Fibroblast of villous mesenchyme (primary cell): ENCODE measurements around the gene NAV3. TPM values are rescaled to one million over a fixed set of nuclear protein-coding genes. Genes with fewer than 3 reads are reported as not detected.

ENCODE experiments used
- DNase-seq: peaks from one replicate; pipeline ENCODE4 v3.0.0-alpha.2; 2010; ENCODE audit warnings: low read depth
- H3K4me3 ChIP-seq: 2 replicates; pipeline ENCODE4 v1.5.1; 2011; ENCODE audit warnings: low read depth, mild to moderate bottlenecking, low read length
- total RNA-seq: library from RNA; depleted of rRNA; stranded (reverse); fragments of >200 nt; gene quantifications from 2 replicates; pipeline ENCODE4 v1.2.3, GENCODE V29; 2012
- TF ChIP-seq, protein P1 (sequence below): IDR thresholded peaks from 2 replicates; pipeline ENCODE4 v1.5.1; 2012; ENCODE audit warnings: low read depth, mild to moderate bottlenecking, low read length; ENCODE audit not compliant: insufficient read depth

The NAV3 gene, protein sequence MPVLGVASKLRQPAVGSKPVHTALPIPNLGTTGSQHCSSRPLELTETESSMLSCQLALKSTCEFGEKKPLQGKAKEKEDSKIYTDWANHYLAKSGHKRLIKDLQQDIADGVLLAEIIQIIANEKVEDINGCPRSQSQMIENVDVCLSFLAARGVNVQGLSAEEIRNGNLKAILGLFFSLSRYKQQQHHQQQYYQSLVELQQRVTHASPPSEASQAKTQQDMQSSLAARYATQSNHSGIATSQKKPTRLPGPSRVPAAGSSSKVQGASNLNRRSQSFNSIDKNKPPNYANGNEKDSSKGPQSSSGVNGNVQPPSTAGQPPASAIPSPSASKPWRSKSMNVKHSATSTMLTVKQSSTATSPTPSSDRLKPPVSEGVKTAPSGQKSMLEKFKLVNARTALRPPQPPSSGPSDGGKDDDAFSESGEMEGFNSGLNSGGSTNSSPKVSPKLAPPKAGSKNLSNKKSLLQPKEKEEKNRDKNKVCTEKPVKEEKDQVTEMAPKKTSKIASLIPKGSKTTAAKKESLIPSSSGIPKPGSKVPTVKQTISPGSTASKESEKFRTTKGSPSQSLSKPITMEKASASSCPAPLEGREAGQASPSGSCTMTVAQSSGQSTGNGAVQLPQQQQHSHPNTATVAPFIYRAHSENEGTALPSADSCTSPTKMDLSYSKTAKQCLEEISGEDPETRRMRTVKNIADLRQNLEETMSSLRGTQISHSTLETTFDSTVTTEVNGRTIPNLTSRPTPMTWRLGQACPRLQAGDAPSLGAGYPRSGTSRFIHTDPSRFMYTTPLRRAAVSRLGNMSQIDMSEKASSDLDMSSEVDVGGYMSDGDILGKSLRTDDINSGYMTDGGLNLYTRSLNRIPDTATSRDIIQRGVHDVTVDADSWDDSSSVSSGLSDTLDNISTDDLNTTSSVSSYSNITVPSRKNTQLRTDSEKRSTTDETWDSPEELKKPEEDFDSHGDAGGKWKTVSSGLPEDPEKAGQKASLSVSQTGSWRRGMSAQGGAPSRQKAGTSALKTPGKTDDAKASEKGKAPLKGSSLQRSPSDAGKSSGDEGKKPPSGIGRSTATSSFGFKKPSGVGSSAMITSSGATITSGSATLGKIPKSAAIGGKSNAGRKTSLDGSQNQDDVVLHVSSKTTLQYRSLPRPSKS (N-terminal part only)
- 96.3 and 206 TPM in 2 replicates for total RNA-seq

DNA sequence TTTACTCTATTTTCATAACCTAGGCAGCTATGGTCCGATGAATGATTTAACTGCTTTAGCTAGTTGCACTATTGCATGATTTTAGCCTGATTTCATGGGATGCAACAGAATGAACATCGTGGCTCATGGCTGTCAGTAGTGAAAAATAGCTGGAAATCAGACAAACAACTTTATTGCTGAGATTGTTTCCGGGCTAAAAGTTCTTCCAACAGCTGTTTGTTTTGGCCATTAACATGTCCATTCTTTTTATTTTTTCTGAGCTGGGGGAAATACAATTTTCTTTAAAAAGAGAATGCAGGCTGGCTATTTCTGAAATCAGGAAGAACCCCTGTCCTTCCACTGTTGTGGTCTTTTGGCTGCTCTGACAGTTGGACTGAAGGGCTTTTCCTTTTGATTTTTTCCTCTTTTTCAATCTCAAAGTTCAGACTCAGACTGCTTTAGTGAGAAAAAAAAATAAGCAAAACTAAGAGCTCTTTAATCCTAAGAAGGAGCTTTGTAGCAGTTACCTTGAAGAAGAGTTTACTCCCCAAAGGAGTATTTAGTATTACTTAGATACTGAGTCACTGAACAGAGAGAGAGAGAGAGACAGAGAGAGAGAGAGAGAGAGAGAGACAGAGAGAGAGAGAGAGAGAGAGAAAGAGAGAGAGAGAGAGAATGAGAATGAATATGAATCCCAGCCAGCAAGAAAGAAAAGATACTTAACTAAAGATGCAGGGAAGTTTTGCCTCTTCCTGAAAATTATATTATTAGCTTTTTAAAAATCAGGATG lies at the start of gene NAV3:
TSS of gene NAV3 (plus strand) at position 312 of the 769 bp plus-strand sequence. CDS start 568 bp downstream, outside the sequence.
- no peak within 1 kb of the TSS for H3K4me3 ChIP-seq
- TF ChIP-seq, protein P1, sequence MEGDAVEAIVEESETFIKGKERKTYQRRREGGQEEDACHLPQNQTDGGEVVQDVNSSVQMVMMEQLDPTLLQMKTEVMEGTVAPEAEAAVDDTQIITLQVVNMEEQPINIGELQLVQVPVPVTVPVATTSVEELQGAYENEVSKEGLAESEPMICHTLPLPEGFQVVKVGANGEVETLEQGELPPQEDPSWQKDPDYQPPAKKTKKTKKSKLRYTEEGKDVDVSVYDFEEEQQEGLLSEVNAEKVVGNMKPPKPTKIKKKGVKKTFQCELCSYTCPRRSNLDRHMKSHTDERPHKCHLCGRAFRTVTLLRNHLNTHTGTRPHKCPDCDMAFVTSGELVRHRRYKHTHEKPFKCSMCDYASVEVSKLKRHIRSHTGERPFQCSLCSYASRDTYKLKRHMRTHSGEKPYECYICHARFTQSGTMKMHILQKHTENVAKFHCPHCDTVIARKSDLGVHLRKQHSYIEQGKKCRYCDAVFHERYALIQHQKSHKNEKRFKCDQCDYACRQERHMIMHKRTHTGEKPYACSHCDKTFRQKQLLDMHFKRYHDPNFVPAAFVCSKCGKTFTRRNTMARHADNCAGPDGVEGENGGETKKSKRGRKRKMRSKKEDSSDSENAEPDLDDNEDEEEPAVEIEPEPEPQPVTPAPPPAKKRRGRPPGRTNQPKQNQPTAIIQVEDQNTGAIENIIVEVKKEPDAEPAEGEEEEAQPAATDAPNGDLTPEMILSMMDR = no peak
- DNase-seq = peak; percentile 64

DNA sequence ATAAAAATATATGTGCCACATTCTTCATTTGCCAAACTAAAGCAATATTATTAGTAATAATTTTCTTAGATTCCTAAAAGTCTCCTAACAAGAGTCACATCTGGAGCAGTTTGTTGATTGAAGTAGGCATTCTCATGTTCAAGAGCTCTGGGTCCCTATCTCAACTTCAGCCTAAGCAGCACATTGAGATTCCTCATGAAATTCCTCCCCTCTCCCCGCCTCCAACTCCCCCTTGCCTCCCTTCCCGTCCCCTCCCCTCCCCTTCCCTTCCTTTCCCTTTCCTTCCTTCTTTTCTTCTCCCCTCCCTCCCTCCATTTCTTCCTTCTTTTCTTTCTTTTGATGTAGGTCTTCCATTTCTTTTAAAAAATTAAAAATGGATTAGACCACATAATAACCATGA lies 48.7 kb upstream of the NAV3 start:
- TF ChIP-seq, protein P1 = no peak
- no peak for DNase-seq
- H3K4me3 ChIP-seq = no peak overlapping the region

DNA sequence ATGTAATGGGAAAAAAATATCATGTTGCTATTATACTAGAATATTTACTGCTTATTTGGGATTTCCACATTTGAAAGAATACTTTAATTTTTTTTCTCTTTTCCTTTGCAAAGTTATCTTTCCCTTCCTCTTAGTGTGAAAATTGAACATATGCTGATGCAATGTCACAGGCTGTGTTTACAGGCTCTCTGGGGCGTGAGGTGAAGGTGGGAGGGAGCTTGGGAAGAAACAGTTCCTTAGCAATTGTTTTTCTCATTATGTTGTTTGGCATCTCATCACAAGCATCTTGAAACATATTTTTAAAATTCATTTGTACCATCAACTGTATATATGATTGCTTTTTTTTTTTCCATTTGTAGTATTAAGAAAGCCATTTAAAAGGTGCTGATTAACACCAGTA lies 47.9 kb upstream of the NAV3 start:
- TF ChIP-seq, protein P1 = no peak
- DNase-seq = no peak
- no peak overlapping the region for H3K4me3 ChIP-seq

DNA sequence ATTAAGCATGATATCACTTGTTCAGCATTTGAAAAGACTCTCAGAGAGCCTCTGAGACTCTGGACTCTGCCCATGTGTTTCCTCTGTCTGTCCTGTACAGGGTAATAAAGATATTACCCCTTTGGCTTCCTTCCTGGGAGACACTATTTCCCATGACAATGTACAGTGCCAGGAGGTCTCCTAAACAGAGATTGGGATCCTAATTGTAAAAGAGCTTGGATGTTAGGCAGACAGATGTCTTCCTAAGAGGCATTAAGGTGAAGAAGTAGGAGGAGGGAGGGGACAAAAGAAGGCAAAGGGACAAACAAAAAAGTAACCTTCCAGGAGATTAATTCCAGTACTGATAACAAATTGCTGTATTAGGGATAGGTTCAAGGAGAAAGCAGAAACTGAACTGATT lies 45.5 kb upstream of the NAV3 start:
- TF ChIP-seq, protein P1 = no peak
- DNase-seq = no peak
- H3K4me3 ChIP-seq = no peak overlapping the region

DNA sequence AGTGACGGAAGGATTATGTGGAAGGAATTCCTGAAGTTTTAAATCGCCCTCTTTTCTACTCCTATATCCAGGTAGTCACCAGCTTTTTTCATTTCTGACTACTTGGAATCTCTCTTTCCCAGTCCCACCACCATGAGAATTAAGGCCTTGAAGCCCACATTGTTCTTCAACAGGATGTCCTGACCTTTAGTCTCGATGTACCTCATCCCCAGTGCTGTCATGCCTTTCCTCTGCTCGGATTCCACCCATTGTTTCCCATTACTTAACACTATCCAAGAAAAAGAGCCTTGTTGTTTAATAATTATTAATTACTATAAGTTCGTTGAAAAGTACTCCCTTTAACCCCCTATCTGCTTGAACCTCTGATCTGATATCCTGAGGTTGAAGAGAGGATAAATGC lies 44.0 kb upstream of the NAV3 start:
- H3K4me3 ChIP-seq = no peak overlapping the region
- TF ChIP-seq, protein P1 = no peak
- no peak for DNase-seq
